Progenitor cell of endocrine pancreas (in vitro differentiated cells): ENCODE results near the gene TMEM229B. TPM values are rescaled to one million over a fixed set of nuclear protein-coding genes. Genes with fewer than 3 reads are reported as not detected.

Experiments used
- DNase-seq: peaks from one replicate; pipeline ENCODE4 v3.0.0; 2021; ENCODE audit warnings: low spot score; ENCODE audit not compliant: unreplicated experiment
- H3K27ac Mint-ChIP-seq: 2 replicates; pipeline ENCODE4 v1.8.0; 2021; ENCODE audit warnings: mild to moderate bottlenecking, moderate library complexity, mixed read lengths
- H3K27me3 Mint-ChIP-seq: 2 replicates; pipeline ENCODE4 v1.8.0; 2021; ENCODE audit warnings: mixed read lengths
- H3K36me3 Mint-ChIP-seq: 2 replicates; pipeline ENCODE4 v1.8.0; 2022; ENCODE audit warnings: mixed read lengths; ENCODE audit not compliant: insufficient read depth
- H3K4me1 Mint-ChIP-seq: 2 replicates; pipeline ENCODE4 v1.8.0; 2021; ENCODE audit warnings: low read depth, mixed read lengths
- H3K4me3 Mint-ChIP-seq: 2 replicates; pipeline ENCODE4 v1.8.0; 2021; ENCODE audit warnings: low read depth, mild to moderate bottlenecking, moderate library complexity, mixed read lengths
- H3K9me3 Mint-ChIP-seq: 2 replicates; pipeline ENCODE4 v1.8.0; 2021; ENCODE audit warnings: low read depth, mixed read lengths
- total RNA-seq: library from RNA; stranded (reverse); gene quantifications from 2 replicates; pipeline ENCODE4 v1.2.1, GENCODE V29; 2021
- TF ChIP-seq, protein P1 (sequence below): fragments of 200-600 bp; sonication (generic); IDR thresholded peaks from one replicate; pipeline ENCODE4 v1.5.0; 2021; ENCODE audit warnings: antibody characterized with exemption, mild to moderate bottlenecking; ENCODE audit not compliant: unreplicated experiment

Gene TMEM229B
- total RNA-seq, 1 donor from 2014 or later = 1.7 TPM

DNA sequence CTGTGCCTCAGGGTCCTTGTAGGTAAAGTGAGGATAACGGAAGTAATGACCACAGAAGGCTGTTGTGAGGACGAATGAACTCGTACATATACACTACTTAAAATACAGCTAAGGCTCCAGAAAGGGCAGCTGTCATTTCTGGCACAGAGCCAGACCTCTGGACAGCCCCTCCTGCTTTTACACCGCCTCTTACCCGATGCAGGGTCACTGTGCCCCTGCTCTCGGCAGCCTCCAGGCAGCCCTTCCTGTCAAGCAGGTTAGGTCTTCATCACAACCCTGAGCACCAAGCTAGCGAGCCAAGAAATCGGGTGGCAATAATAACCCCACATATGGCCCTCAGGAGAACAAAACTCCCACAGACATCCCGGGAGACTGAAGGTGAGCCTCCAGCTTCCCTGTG is 8.5 kb downstream of the TMEM229B start:
- Mint-ChIP-seq H3K9me3 (no peaks in the 10 kb centered on the region), H3K4me3 (no peak overlapping the region), H3K4me1 (no peaks in the 10 kb centered on the region), H3K36me3 (no peaks in the 10 kb centered on the region), H3K27me3 (peaks cover 4% of the 10 kb centered on the region), H3K27ac (no peak overlapping the region)
- TF ChIP-seq, protein P1, sequence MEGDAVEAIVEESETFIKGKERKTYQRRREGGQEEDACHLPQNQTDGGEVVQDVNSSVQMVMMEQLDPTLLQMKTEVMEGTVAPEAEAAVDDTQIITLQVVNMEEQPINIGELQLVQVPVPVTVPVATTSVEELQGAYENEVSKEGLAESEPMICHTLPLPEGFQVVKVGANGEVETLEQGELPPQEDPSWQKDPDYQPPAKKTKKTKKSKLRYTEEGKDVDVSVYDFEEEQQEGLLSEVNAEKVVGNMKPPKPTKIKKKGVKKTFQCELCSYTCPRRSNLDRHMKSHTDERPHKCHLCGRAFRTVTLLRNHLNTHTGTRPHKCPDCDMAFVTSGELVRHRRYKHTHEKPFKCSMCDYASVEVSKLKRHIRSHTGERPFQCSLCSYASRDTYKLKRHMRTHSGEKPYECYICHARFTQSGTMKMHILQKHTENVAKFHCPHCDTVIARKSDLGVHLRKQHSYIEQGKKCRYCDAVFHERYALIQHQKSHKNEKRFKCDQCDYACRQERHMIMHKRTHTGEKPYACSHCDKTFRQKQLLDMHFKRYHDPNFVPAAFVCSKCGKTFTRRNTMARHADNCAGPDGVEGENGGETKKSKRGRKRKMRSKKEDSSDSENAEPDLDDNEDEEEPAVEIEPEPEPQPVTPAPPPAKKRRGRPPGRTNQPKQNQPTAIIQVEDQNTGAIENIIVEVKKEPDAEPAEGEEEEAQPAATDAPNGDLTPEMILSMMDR = no peak
- DNase-seq = no peak

DNA sequence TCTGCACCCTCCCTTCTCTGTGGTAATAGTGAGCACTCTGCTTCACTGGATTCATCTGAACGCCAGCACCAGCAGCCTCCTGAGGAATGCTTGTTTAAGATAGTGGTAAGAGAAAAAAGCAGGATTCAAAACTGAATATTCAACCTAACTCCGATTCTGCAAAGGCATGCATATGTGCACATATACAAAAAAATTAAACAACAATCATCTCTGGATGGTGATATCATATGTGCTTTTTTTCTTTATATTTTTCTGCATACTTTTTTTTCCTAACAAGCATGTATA is 9.8 kb downstream of the TMEM229B start:
- Mint-ChIP-seq H3K36me3 (no peaks in the 10 kb centered on the region), H3K4me3 (no peak overlapping the region), H3K4me1 (no peaks in the 10 kb centered on the region), H3K9me3 (no peaks in the 10 kb centered on the region), H3K27me3 (peaks cover 4% of the 10 kb centered on the region), H3K27ac (no peak overlapping the region)
- TF ChIP-seq, protein P1 = no peak
- no peak for DNase-seq

DNA sequence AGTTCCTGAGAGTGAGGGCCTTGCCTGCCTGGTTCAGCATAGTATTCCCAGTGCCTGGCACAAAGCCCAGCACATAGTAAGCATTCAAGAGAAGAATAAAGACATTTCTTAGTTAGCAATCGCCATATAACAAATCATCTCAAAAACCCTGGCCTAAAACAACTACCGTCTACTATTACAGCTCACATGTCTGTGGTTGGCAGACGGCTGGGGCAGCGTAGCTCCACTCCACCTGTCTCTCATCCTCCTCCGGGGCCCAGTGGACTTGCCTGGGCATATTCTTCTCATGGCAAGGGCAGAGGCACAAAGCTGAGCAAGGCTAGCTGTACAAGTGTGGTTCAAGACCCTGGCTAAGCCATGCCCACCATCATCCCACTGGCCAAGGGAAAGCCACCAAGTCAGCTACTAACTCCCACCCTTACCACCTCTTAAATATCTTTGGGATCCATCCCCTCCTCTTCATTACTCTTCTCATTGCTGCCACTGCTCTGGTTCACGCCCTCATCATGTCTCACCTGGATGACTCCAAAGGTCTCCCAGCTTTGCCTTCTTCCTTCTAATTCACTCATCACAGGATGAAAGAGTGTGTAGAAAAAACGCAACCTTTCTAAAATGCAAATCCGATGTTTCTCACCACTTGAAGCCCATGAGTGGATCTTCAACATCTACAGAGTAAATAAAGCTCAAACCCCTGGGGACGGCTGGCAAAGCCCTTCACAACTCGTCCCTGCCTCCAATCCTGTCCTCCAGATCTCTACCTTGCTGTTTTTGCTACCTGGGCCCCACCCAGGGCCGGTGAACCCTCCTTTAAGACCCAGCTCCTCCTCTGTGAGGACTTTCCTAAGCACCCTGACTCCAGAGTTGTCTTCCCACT is 10.4 kb downstream of the TMEM229B start:
- Mint-ChIP-seq H3K4me1 (no peaks in the 10 kb centered on the region), H3K27me3 (peaks cover 4% of the 10 kb centered on the region), H3K36me3 (no peaks in the 10 kb centered on the region), H3K4me3 (no peak overlapping the region), H3K9me3 (no peaks in the 10 kb centered on the region), H3K27ac (no peak overlapping the region)
- TF ChIP-seq, protein P1 = no peak
- DNase-seq = no peak

DNA sequence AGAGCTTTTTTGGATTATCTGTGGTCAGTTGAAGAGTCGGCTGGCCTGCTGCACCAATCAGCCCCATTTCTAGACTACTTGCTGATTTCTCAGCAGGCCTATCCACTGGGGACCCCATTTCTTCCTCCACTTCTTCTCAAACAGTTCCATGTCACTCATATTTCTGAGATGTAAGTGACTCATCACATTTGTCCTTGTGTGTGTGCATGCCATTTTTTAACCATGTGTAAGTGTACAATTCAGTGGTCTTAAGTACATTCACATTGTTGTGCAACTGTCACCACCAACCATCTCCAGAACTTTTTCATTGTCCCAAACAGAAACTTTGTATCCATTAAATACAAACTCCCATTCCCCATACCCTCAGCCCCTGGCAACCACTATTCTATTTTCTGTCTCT is 14.2 kb downstream of the TMEM229B start:
- no peak for DNase-seq
- TF ChIP-seq, protein P1 = no peak
- H3K36me3 Mint-ChIP-seq = no peaks in the 10 kb centered on the region
- H3K27ac Mint-ChIP-seq = no peak overlapping the region
- no peaks in the 10 kb centered on the region for H3K4me1 Mint-ChIP-seq
- H3K4me3 Mint-ChIP-seq = no peak overlapping the region
- no peaks in the 10 kb centered on the region for H3K9me3 Mint-ChIP-seq
- no peaks in the 10 kb centered on the region for H3K27me3 Mint-ChIP-seq

DNA sequence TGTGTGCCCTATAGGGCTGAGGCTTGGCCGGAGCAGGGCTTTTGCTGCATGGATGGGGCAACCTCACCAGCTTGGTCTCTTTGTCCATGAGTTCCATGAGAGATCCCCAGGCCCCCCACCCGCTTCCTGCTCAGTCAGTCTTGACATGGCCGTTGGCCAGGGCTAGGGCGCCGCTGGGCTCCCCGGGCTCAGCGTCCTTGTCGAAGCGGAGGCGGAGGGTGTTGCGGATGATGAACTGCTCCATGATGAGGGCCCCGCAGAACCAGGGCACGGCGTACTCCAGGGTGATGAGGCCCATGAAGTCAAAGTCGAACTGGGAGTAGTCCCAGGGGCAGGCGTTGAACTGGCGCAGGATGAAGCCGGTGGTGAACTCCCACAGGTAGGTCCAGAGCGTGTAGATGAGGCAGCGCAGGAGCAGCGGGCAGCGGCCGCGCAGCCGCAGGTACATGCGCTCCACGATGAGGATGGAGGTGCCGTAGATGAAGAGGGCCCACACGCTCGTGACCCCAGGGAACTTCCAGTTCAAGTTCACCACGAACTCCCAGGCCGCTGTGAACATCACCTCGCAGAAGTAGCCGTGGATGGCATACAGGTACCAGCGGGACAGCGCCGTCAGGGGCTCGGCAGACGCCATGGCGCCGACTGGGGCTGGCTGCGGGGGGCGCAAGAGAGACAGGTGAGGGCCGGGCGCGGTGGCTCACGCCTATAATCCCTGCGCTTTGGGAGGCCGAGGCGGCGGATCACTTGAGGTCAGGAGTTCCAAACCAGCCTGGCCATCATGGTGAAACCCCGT is 15.0 kb downstream of the TMEM229B start:
- no peak overlapping the region for H3K27ac Mint-ChIP-seq
- H3K27me3 Mint-ChIP-seq = no peaks in the 10 kb centered on the region
- no peak for DNase-seq
- TF ChIP-seq, protein P1 = no peak
- no peak overlapping the region for H3K4me3 Mint-ChIP-seq
- no peaks in the 10 kb centered on the region for H3K4me1 Mint-ChIP-seq
- no peaks in the 10 kb centered on the region for H3K9me3 Mint-ChIP-seq
- H3K36me3 Mint-ChIP-seq = no peaks in the 10 kb centered on the region
